HG02759 (cell line): ENCODE data around the gene C1orf210.

Experiments used
- ATAC-seq: cut with Tn5 transposase; IDR thresholded peaks from one replicate; pipeline ENCODE4 v1.9.1; 2021; ENCODE audit warnings: mild to moderate bottlenecking, moderate library complexity; ENCODE audit not compliant: unreplicated experiment

The C1orf210 gene

GRCh38 chr1:43312663-43313515, 27.5 kb upstream of the C1orf210 start:
- ATAC-seq = no peak

GRCh38 chr1:43312212-43312623, 26.8 kb upstream of the C1orf210 start:
- ATAC-seq = no peak

- no peak for ATAC-seq
Observed at GRCh38 chr1:43311521-43311920, 26.1 kb upstream of the C1orf210 start.

GRCh38 chr1:43309405-43310025, 24.1 kb upstream of the C1orf210 start:
- no peak for ATAC-seq

DNA sequence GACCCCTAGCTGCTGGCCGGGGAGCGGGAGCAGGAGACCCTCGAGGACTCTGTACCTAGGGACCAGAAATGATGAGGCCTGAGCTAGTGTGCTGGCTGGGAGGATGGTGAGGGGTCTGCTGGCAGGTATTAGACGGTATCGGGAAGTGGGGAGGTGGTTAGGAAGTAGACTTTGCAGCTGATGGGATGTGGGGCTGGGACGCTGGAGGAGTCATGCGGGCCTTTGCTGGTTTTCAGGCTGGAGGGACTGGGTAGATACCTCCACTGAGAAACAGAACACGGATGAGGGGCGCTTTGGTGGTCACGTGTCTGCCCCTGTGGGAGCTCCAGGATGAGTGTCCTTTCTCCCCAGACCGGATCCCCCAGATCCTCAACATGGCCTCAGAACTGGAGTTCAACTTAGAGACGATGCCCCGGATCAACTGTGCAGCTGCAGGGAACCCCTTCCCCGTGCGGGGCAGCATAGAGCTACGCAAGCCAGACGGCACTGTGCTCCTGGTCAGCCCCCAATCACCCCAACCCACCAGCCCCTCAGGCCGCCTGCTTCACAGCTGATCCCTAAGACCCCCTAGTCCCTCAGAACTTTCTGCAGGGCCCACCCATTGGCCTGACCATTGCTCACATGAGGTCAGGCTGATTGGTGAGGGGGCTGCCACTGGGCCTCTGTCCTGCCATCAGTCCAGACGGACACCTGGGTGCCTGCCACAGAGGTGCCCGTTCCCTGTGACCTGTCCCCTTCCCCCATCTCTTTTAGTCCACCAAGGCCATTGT, 23.4 kb upstream of the C1orf210 start:
- ATAC-seq = no peak

GRCh38 chr1:43307458-43308158, 22.2 kb upstream of the C1orf210 start:
- ATAC-seq = no peak

DNA sequence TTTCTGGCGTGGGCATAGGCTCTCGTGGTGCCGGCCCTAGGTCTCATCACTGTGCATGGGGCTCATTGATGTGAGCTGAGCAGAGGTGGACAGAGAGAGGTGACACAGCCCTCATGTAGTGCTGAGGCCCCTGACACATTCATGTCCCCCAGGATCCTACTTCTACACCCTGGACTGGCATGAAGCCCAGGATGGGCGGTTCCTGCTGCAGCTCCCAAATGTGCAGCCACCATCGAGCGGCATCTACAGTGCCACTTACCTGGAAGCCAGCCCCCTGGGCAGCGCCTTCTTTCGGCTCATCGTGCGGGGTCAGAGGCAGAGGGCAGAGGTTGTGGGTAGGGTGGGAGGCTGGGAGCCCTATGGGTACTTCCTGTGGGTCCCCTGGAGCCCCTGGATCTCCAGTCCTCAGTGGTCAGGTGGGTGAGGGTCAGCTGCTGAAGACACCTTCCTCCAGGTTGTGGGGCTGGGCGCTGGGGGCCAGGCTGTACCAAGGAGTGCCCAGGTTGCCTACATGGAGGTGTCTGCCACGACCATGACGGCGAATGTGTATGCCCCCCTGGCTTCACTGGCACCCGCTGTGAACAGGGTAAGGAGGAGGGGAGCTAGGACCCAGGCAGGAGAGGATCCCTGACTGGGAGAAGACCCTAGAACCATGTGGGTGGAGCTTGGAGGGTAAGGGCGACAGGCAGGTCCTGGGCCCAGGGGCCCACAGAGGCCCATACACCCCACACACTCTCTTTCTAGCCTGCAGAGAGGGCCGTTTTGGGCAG, 21.5 kb upstream of the C1orf210 start:
- ATAC-seq = no peak

GRCh38 chr1:43305926-43306687, 20.7 kb upstream of the C1orf210 start:
- ATAC-seq = no peak

- no peak for ATAC-seq
Observed at GRCh38 chr1:43305461-43305860, 20.1 kb upstream of the C1orf210 start.

DNA sequence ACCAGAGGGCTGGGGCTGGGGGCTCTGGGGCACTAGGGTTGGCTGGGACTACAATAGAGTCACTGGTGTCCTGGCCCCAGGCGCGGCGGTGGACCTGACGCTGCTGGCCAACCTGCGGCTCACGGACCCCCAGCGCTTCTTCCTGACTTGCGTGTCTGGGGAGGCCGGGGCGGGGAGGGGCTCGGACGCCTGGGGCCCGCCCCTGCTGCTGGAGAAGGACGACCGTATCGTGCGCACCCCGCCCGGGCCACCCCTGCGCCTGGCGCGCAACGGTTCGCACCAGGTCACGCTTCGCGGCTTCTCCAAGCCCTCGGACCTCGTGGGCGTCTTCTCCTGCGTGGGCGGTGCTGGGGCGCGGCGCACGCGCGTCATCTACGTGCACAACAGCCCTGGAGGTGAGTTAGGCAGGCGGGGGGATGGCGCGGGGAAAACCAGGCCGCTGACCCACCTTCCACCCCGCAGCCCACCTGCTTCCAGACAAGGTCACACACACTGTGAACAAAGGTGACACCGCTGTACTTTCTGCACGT, 19.5 kb upstream of the C1orf210 start:
- ATAC-seq = no peak

DNA sequence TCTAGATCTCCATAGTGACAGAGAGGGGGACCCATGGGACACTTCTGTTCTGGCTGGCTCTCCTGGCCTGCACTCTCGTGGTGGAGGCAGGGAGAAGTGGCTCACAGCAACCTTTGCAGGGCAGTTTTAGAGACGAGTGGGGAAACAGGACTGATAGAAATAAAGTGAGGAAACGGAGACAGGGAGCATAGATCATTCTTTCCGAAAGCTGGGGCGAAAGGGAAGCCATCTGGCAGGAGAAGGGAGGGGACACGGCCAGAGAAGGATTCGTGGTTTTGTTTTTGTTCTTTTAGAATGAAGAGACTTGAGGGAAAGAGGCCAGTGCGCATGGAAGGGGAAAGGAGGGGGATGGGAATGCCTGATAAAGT, 18.9 kb upstream of the C1orf210 start:
- no peak for ATAC-seq

GRCh38 chr1:43303471-43304313, 18.3 kb upstream of the C1orf210 start:
- no peak for ATAC-seq

GRCh38 chr1:43302721-43303470, 17.5 kb upstream of the C1orf210 start:
- no peak for ATAC-seq

DNA sequence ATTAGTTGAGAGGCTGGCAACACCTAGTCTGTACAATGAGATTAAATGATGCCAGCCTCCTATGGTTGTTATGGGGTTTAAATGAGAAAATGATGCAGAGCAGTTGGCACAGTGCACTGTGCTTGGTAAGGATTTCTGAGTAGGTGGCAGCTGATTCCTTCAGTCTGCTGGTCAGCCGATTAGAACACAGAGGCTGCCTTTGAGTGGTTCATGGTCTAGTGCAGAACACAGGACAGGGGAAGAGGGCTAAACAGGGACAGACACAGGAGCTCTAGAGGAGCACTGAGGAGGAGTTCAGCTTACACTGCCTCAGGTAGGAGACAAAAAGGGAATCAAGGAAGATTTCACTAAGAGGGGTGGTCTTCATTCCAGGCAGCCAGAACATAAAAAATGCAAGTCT, 16.8 kb upstream of the C1orf210 start:
- no peak for ATAC-seq

DNA sequence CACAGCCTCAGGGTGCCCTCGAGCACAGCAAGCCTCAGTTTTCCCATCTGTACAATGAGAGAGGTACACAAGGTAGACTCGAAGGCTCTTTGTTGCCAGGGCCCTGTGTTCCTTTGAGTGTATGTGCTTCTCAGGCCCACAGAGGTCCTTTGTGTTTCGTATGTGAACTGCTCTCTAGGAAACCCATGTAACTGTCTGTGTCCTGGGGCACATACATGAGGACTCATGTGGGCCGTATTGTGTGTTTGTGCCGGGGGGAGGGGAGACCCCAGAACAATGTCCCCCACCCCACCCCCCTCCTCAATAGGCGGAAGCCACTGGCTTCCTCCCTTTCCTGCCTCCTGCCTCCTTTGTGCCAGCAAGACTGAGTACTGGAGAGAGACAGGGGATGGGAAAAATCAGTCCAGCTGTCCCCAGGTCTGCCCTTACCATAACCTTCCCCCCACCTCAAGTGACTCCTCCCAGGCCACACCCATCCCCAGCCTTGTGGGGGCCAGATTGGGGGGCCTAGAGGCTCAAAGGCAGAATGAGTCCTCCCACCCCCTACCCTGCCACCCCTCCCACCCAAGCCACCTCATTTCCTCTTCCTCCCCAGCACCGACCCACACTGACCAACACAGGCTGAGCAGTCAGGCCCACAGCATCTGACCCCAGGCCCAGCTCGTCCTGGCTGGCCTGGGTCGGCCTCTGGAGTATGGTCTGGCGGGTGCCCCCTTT, 15.2 kb upstream of the C1orf210 start, which contains the start of gene TIE1:
Gene TIE1 (plus strand): TSS at position 605 of the 717 bp plus-strand sequence. CDS start 90 bp downstream, at position 695.
- ATAC-seq = no peak

GRCh38 chr1:43299101-43299500, 13.7 kb upstream of the C1orf210 start:
- ATAC-seq = no peak

GRCh38 chr1:43298055-43298454, 12.7 kb upstream of the C1orf210 start:
- ATAC-seq = no peak
